H1 (cell line): Measurements from ENCODE around the gene PSIP1. TPM values are rescaled to one million over a fixed set of nuclear protein-coding genes. Genes with fewer than 3 reads are reported as not detected.

Source experiments
- CTCF ChIA-PET: fragments of 300-600 bp; sonication (Branson Sonifier 250); formaldehyde crosslinking; loops from one replicate; lab custom pipeline; 2021; ENCODE audit not compliant: partially characterized antibody; lab: Charles Lee
- POLR2A ChIA-PET: fragments of 300-600 bp; sonication (Branson Sonifier 250); formaldehyde crosslinking; loops from one replicate; lab custom pipeline; 2021; ENCODE audit warnings: inconsistent platforms; ENCODE audit not compliant: partially characterized antibody; lab: Charles Lee
- DNase-seq, 2 experiments: peaks; one replicate each; pipeline versions ENCODE4 v3.0.0 to v3.0.0-alpha.2; 2010 to 2022; ENCODE audit warnings: low spot score in 2 of 2, low read depth in 1 of 2, mixed read lengths in 1 of 2
- FAIRE-seq: peaks from 2 replicates; lab custom pipeline; 2011; peaks lifted over from hg19 to GRCh38; lab: Jason Lieb, UNC
- H2AFZ ChIP-seq: 2 replicates; pipeline ENCODE4 v1.8.1; 2012; ENCODE audit warnings: low read length, inconsistent platforms
- H2AK5ac ChIP-seq: 2 replicates; pipeline ENCODE4 v1.6.1; 2013; ENCODE audit warnings: low read depth, low read length
- H2BK120ac ChIP-seq: replicated peaks from 2 replicates; pipeline ENCODE3; 2013; ENCODE audit warnings: low read depth, low read length, inconsistent platforms
- H2BK12ac ChIP-seq: 2 replicates; pipeline ENCODE4 v1.6.1; 2013; ENCODE audit warnings: low read depth, low read length
- H2BK15ac ChIP-seq: 2 replicates; pipeline ENCODE4 v1.6.1; 2013; ENCODE audit warnings: low read length
- H2BK20ac ChIP-seq: 2 replicates; pipeline ENCODE4 v1.6.1; 2013; ENCODE audit warnings: low read length
- H2BK5ac ChIP-seq: 2 replicates; pipeline ENCODE4 v1.6.1; 2013; ENCODE audit warnings: low read depth, low read length
- H3K14ac ChIP-seq: 2 replicates; pipeline ENCODE4 v1.6.1; 2013; ENCODE audit warnings: inconsistent platforms; ENCODE audit not compliant: insufficient read length
- H3K18ac ChIP-seq: 2 replicates; pipeline ENCODE4 v1.6.1; 2013; ENCODE audit warnings: low read length; ENCODE audit errors: extremely low read depth
- H3K23ac ChIP-seq: 2 replicates; pipeline ENCODE4 v1.6.1; 2013; ENCODE audit warnings: inconsistent platforms; ENCODE audit not compliant: insufficient read length
- H3K23me2 ChIP-seq: 2 replicates; pipeline ENCODE4 v1.6.1; 2013; ENCODE audit warnings: low read depth, low read length
- H3K27ac ChIP-seq: 2 replicates; pipeline ENCODE4 v1.6.1; 2011; ENCODE audit warnings: low read depth, low read length, inconsistent platforms
- H3K27me3 ChIP-seq, 4 experiments: replicated peaks in 1 of 4; 1 replicate in 1 of 4; 2 replicates in 3 of 4; pipeline versions ENCODE4 v1.6.1 to v1.8.1; 2011 to 2013; ENCODE audit warnings: low read length in 3 of 4, mild to moderate bottlenecking in 3 of 4, inconsistent platforms in 2 of 4, mixed read lengths in 2 of 4, moderate library complexity in 1 of 4; ENCODE audit not compliant: control insufficient read depth in 3 of 4, insufficient read depth in 3 of 4; ENCODE audit errors: extremely low read depth in 1 of 4
- H3K36me3 ChIP-seq, 4 experiments: 2 replicates each; pipeline versions ENCODE4 v1.6.1 to v1.8.1; 2011 to 2013; ENCODE audit warnings: mild to moderate bottlenecking in 4 of 4, low read length in 3 of 4, moderate library complexity in 2 of 4, control low read depth in 1 of 4, inconsistent platforms in 1 of 4; ENCODE audit not compliant: insufficient read depth in 4 of 4, control insufficient read depth in 2 of 4
- H3K4ac ChIP-seq: replicated peaks from 2 replicates; pipeline ENCODE3; 2013; ENCODE audit warnings: low read length, low read depth, mixed read lengths, inconsistent platforms; ENCODE audit not compliant: insufficient read length
- H3K4me1 ChIP-seq, 4 experiments: replicated peaks in 1 of 4; 1 replicate in 1 of 4; 2 replicates in 3 of 4; pipeline versions ENCODE4 v1.6.1 to v1.8.1; 2011 to 2013; ENCODE audit warnings: low read length in 3 of 4, inconsistent platforms in 2 of 4, mixed read lengths in 1 of 4; ENCODE audit not compliant: insufficient read depth in 4 of 4, control insufficient read depth in 3 of 4
- H3K4me2 ChIP-seq, 2 experiments: 2 replicates each; pipeline versions ENCODE4 v1.6.1 to v1.8.1; 2011 to 2013; ENCODE audit warnings: low read depth in 2 of 2, low read length in 2 of 2, control low read depth in 1 of 2, inconsistent platforms in 1 of 2, mild to moderate bottlenecking in 1 of 2; ENCODE audit not compliant: insufficient read depth in 1 of 2
- H3K4me3 ChIP-seq, 4 experiments: fragments of 200-600, 300-600 bp in 1 of 4; sonication (generic), shearing (Covaris generic), sonication (Bioruptor Twin) in 1 of 4; 2 replicates each; pipeline versions ENCODE4 v1.5.1 to v1.8.1; 2011 to 2016; ENCODE audit warnings: low read length in 4 of 4, low read depth in 3 of 4, control low read depth in 2 of 4, inconsistent platforms in 2 of 4, mild to moderate bottlenecking in 2 of 4, mixed read lengths in 1 of 4, moderate library complexity in 1 of 4; ENCODE audit not compliant: insufficient read depth in 2 of 4; ENCODE audit errors: extremely low read depth in 1 of 4
- H3K56ac ChIP-seq: replicated peaks from 2 replicates; pipeline ENCODE3; 2013; ENCODE audit warnings: low read depth, mild to moderate bottlenecking, mixed read lengths, low read length, inconsistent platforms; ENCODE audit not compliant: insufficient read length
- H3K79me1 ChIP-seq: 2 replicates; pipeline ENCODE4 v1.6.1; 2013; ENCODE audit warnings: low read depth, low read length, control low read depth
- H3K79me2 ChIP-seq, 2 experiments: 2 replicates each; pipeline versions ENCODE4 v1.6.1 to v1.8.1; 2012 to 2013; ENCODE audit warnings: low read length in 2 of 2, mild to moderate bottlenecking in 2 of 2, inconsistent platforms in 1 of 2; ENCODE audit not compliant: insufficient read depth in 2 of 2, control insufficient read depth in 1 of 2
- H3K9ac ChIP-seq, 4 experiments: replicated peaks in 1 of 4; 1 replicate in 1 of 4; 2 replicates in 3 of 4; pipeline versions ENCODE4 v1.6.1 to v1.8.1; 2011 to 2013; ENCODE audit warnings: low read depth in 3 of 4, low read length in 3 of 4, control low read depth in 2 of 4, mild to moderate bottlenecking in 2 of 4, moderate library complexity in 2 of 4, inconsistent platforms in 1 of 4; ENCODE audit errors: extremely low read depth in 1 of 4
- H3K9me3 ChIP-seq, 2 experiments: 2 replicates each; pipeline versions ENCODE4 v1.6.1 to v1.8.1; 2012 to 2013; ENCODE audit warnings: mild to moderate bottlenecking in 2 of 2, moderate library complexity in 2 of 2, control low read depth in 1 of 2, inconsistent platforms in 1 of 2, low read depth in 1 of 2, low read length in 1 of 2, mixed read lengths in 1 of 2; ENCODE audit not compliant: insufficient read depth in 2 of 2
- H4K20me1 ChIP-seq, 2 experiments: replicated peaks in 1 of 2; 2 replicates each; pipeline versions ENCODE3 to v1.8.1; 2011 to 2013; ENCODE audit warnings: inconsistent platforms in 2 of 2, low read length in 2 of 2, mild to moderate bottlenecking in 1 of 2; ENCODE audit not compliant: insufficient read depth in 2 of 2, control insufficient read depth in 1 of 2
- H4K5ac ChIP-seq: 2 replicates; pipeline ENCODE4 v1.6.1; 2013; ENCODE audit warnings: low read length, low read depth, mixed read lengths, inconsistent platforms; ENCODE audit not compliant: insufficient read length
- H4K8ac ChIP-seq: 2 replicates; pipeline ENCODE4 v1.8.0; 2013; ENCODE audit warnings: mild to moderate bottlenecking, moderate library complexity, low read length, inconsistent platforms; ENCODE audit not compliant: insufficient read depth; ENCODE audit errors: extremely low read depth
- H4K91ac ChIP-seq: replicated peaks from 2 replicates; pipeline ENCODE3; 2013; ENCODE audit warnings: low read length, mixed read lengths, inconsistent platforms; ENCODE audit not compliant: insufficient read length
- ASH2L ChIP-seq: fragments of 200-600, 300-600 bp; sonication (generic); IDR thresholded peaks from one replicate; pipeline ENCODE4 v1.7.1; 2017; ENCODE audit warnings: low read length
- ATF2 ChIP-seq: IDR thresholded peaks from 2 replicates; pipeline ENCODE4 v1.6.1; 2012; ENCODE audit warnings: low read length, inconsistent platforms
- BRCA1 ChIP-seq: IDR thresholded peaks from 2 replicates; pipeline ENCODE4 v1.6.1; 2012; ENCODE audit warnings: low read depth, low read length, improper control_type of control experiment
- CEBPB ChIP-seq: IDR thresholded peaks from 2 replicates; pipeline ENCODE4 v1.6.1; 2012; ENCODE audit warnings: low read depth, low read length
- FOSL1 ChIP-seq: IDR thresholded peaks from 2 replicates; pipeline ENCODE4 v1.6.1; 2011; ENCODE audit warnings: mild to moderate bottlenecking, low read depth, low read length, moderate library complexity; ENCODE audit not compliant: insufficient read depth
- JUND ChIP-seq: IDR thresholded peaks from 2 replicates; pipeline ENCODE4 v1.6.1; 2011; ENCODE audit warnings: mild to moderate bottlenecking, improper control_type of control experiment, low read length
- KDM4A ChIP-seq: IDR thresholded peaks from one replicate; pipeline ENCODE4 v1.7.1; 2012; ENCODE audit warnings: low read depth, mild to moderate bottlenecking, moderate library complexity, low read length, inconsistent platforms; ENCODE audit not compliant: severe bottlenecking
- KDM5A ChIP-seq: fragments of 200-600 bp; IDR thresholded peaks from 2 replicates; pipeline ENCODE4 v1.7.1; 2012; ENCODE audit warnings: mild to moderate bottlenecking, low read length, inconsistent platforms, mixed read lengths
- POLR2AphosphoS5 ChIP-seq: IDR thresholded peaks from 2 replicates; pipeline ENCODE4 v1.6.1; 2011; ENCODE audit warnings: low read depth, low read length
- POU5F1 ChIP-seq: IDR thresholded peaks from 2 replicates; pipeline ENCODE4 v1.6.1; 2011; ENCODE audit warnings: low read depth, mild to moderate bottlenecking, low read length, moderate library complexity
- SP1 ChIP-seq: IDR thresholded peaks from 2 replicates; pipeline ENCODE4 v1.6.1; 2011; ENCODE audit warnings: low read depth, low read length
- TBP ChIP-seq: IDR thresholded peaks from 2 replicates; pipeline ENCODE4 v1.6.1; 2011; ENCODE audit warnings: low read depth, low read length, improper control_type of control experiment
- TCF12 ChIP-seq: IDR thresholded peaks from 2 replicates; pipeline ENCODE4 v1.6.1; 2011; ENCODE audit warnings: low read depth, mild to moderate bottlenecking, low read length
- WGBS, 2 experiments: shearing (Covaris generic) in 1 of 2; methylation state at CpG; one replicate each; pipeline versions ENCODE4 v1.1.6 to v1.1.7; 2013 to 2015; ENCODE audit warnings: low lambda C conversion rate in 2 of 2, mixed read lengths in 2 of 2, inconsistent platforms in 1 of 2, low coverage in 1 of 2, missing lambda C conversion rate in 1 of 2; ENCODE audit not compliant: insufficient replicate concordance in 2 of 2, insufficient coverage in 1 of 2, insufficient read length in 1 of 2; ENCODE audit errors: extremely low coverage in 1 of 2, missing lambda C conversion rate in 1 of 2; 5-methylcytosine and 5-hydroxymethylcytosine counted together
- polyA plus RNA-seq, 7 experiments: library from polyadenylated mRNA; depleted of rRNA in 3 of 7; stranded (reverse) in 5 of 7; unstranded in 2 of 7; fragments of >200 nt in 5 of 7; fragments of 200-250 nt in 2 of 7; gene quantifications; 1 replicate in 5 of 7; 2 replicates in 1 of 7; 4 replicates in 1 of 7; pipeline versions ENCODE4 v1.2.1 to v1.2.3, GENCODE V29; 2011 to 2013; ENCODE audit warnings: missing spikeins in 2 of 7, mixed read lengths in 2 of 7
- total RNA-seq: library from RNA; stranded (reverse); fragmentation: NEBNext Ultra II Directional; extraction: Animal tissue kit (Norgen Biotek cat#: 25700); gene quantifications from 2 replicates; pipeline ENCODE4 v1.2.1, GENCODE V29; 2021

Gene PSIP1
- total and polyA plus RNA-seq, 2 of the 8 experiments (the other 6 are each of a cell fraction or from before 2014, with no cell fraction given), result 63.3 to 387 TPM

DNA sequence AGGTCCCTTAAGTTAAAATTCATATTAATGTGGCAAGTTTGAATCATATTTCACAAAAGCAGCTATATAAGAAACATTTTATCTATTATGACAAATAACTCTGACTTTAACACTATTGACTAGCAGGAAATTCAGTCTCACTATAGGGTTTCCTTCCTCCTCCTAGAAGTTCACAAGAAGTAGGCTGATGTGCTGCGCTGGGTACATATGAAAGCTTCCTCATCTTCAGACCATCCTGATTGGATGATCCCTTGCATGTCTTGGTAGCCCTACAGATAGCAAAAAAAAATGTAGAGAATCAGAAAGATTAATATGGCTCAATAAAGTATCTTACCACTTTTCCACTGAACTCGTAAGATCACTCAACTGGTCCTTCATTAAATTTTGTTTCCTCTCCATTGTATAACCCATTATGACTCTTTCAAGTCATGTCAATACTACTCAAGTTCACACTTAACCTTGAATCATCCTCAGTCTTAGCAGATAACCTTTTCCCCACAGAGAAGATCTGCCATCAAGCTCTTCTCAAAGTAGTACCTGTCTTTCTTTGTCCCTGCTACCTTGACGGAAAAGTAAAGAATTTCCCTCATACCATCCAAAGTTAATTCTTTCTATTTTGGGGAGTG, 11.5 kb upstream of the PSIP1 start:
- Histone ChIP-seq H4K91ac (no peak overlapping the region), H3K4ac (no peak overlapping the region), H4K8ac (no peak overlapping the region), H4K20me1 (no peaks in the 10 kb centered on the region), H2BK5ac (no peak overlapping the region), H3K4me2 (no peak overlapping the region), H2AK5ac (no peak overlapping the region), H3K9me3 (no peaks in the 10 kb centered on the region), H2BK12ac (no peak overlapping the region), H3K14ac (no peak overlapping the region), H2AFZ (no peak overlapping the region), H3K79me1 (no peaks in the 10 kb centered on the region), H3K36me3 (no peaks in the 10 kb centered on the region), H3K27ac (no peak overlapping the region), H3K9ac (no peak overlapping the region), H3K18ac (no peak overlapping the region), H3K4me3 (no peak overlapping the region), H3K4me1 (no peaks in the 10 kb centered on the region; a peak in 1 of 7 replicates), H2BK15ac (no peak overlapping the region), H3K27me3 (no peaks in the 10 kb centered on the region), H2BK120ac (no peak overlapping the region), H3K56ac (no peak overlapping the region), H3K23ac (no peak overlapping the region), H2BK20ac (no peak overlapping the region), H3K79me2 (no peaks in the 10 kb centered on the region), H4K5ac (no peak overlapping the region), H3K23me2 (no peaks in the 10 kb centered on the region)
- POLR2A ChIA-PET, result interaction anchor here (1.3 to 2.3 kb wide), 2 partner anchors 12 to 16 kb away, joined by 4 to 10 read pairs; partner anchors contain the start of gene PSIP1
- CTCF ChIA-PET, result interaction anchor here (0.6 to 2.8 kb wide), 6 partner anchors 9 to 365 kb away, joined by 3 to 12 read pairs (median 3); no protein-coding TSS in a partner anchor
- DNase-seq (no peak), FAIRE-seq (no peak)
- 96% methylated on average over 3 of the region's 3 CpGs; no CpG with 5 or more reads in 1 of the 2 experiments for WGBS, 2 experiments
- TF ChIP-seq KDM5A, result no peak
- no peak for TF ChIP-seq BRCA1
- no peak for TF ChIP-seq ATF2
- TF ChIP-seq CEBPB, result no peak
- no peak for TF ChIP-seq JUND
- TF ChIP-seq POU5F1, result no peak
- no peak for TF ChIP-seq TCF12
- TF ChIP-seq TBP, result no peak
- no peak for TF ChIP-seq FOSL1
- no peak for TF ChIP-seq POLR2AphosphoS5
- no peak for TF ChIP-seq SP1
- no peak for TF ChIP-seq KDM4A
- no peak for TF ChIP-seq ASH2L
